Stimulated activated naive CD4-positive, alpha-beta T cell (primary cell): ENCODE measurements around the gene COL5A1.
"Not testable (repeated sequence)": the region's sequence is repeated elsewhere in the genome, so short reads cannot be mapped to it uniquely, and the experiment has no call there.

Experiments used
- DNase-seq, 6 experiments: peaks; one replicate each; lab custom pipeline; 2025; lab: John Stamatoyannopoulos, UW

Gene COL5A1

GRCh38 chr9:134838651-134839454 lies 197.2 kb downstream of the COL5A1 start:
- no peak for DNase-seq

- no peak for DNase-seq
Measured at GRCh38 chr9:134839455-134840125, 198.0 kb downstream of the COL5A1 start.

GRCh38 chr9:134840511-134840910 lies 198.9 kb downstream of the COL5A1 start:
- DNase-seq: no peak

GRCh38 chr9:134841180-134841904 lies 199.7 kb downstream of the COL5A1 start:
- no peak for DNase-seq

- DNase-seq: no peak
Measured at GRCh38 chr9:134842321-134842720, 200.7 kb downstream of the COL5A1 start.

- no peak for DNase-seq
Measured at GRCh38 chr9:134843740-134844139, 202.1 kb downstream of the COL5A1 start.

GRCh38 chr9:134844821-134845220 lies 203.2 kb downstream of the COL5A1 start:
- DNase-seq: no peak

GRCh38 chr9:134846187-134846586 lies 204.6 kb downstream of the COL5A1 start:
- no peak for DNase-seq

GRCh38 chr9:134846699-134847098 lies 205.1 kb downstream of the COL5A1 start:
- no peak for DNase-seq

- DNase-seq: no peak
Measured at GRCh38 chr9:134847138-134847537, 205.5 kb downstream of the COL5A1 start.

- DNase-seq: no peak
Measured at GRCh38 chr9:134847752-134848432, 206.3 kb downstream of the COL5A1 start.

GRCh38 chr9:134848504-134848903 lies 206.9 kb downstream of the COL5A1 start:
- no peak for DNase-seq

- no peak for DNase-seq
Measured at GRCh38 chr9:134850611-134851010, 209.0 kb downstream of the COL5A1 start.

GRCh38 chr9:134851020-134851419 lies 209.4 kb downstream of the COL5A1 start:
- DNase-seq: no peak

- DNase-seq: no peak
Measured at GRCh38 chr9:134852906-134853654, 211.5 kb downstream of the COL5A1 start.

GRCh38 chr9:134853893-134854292 lies 212.3 kb downstream of the COL5A1 start:
- DNase-seq: no peak

GRCh38 chr9:134854541-134854981 lies 213.0 kb downstream of the COL5A1 start:
- no peak for DNase-seq

- DNase-seq: no peak
Measured at GRCh38 chr9:134855231-134855899, 213.8 kb downstream of the COL5A1 start.

- no peak for DNase-seq
Measured at GRCh38 chr9:134855900-134856377, 214.3 kb downstream of the COL5A1 start.

GRCh38 chr9:134857451-134857850 lies 215.8 kb downstream of the COL5A1 start:
- DNase-seq: not testable (repeated sequence)
